NCI-H1092 (cell line): ENCODE data around the gene SLC25A29.
"Not testable (repeated sequence)": the region's sequence is repeated elsewhere in the genome, so short reads cannot be mapped to it uniquely, and the experiment has no call there.

Source experiments
- DNase-seq: peaks from one replicate; lab custom pipeline; 2025; lab: John Stamatoyannopoulos, UW

SLC25A29 gene

GRCh38 chr14:100306101-100306997, at the start of gene SLC25A29:
SLC25A29 (minus strand) TSS chr14:100306444; CDS start chr14:100306232, 212 bp downstream.
- DNase-seq = peak; percentile 83

GRCh38 chr14:100350986-100351385, 44.7 kb upstream of the SLC25A29 start:
- DNase-seq = no peak

GRCh38 chr14:100350276-100350926, 44.2 kb upstream of the SLC25A29 start:
- no peak for DNase-seq

GRCh38 chr14:100348784-100349685, 42.8 kb upstream of the SLC25A29 start:
- DNase-seq = no peak

- DNase-seq = no peak
These were observed 42.0 kb upstream of the SLC25A29 start for GRCh38 chr14:100348253-100348729.

- DNase-seq = no peak
These were observed 40.3 kb upstream of the SLC25A29 start for GRCh38 chr14:100346306-100347091.

GRCh38 chr14:100345711-100346110, 39.5 kb upstream of the SLC25A29 start:
- DNase-seq = no peak

- DNase-seq = not testable (repeated sequence)
These were observed 38.4 kb upstream of the SLC25A29 start for GRCh38 chr14:100344657-100345056.

- not testable (repeated sequence) for DNase-seq
These were observed 36.6 kb upstream of the SLC25A29 start for GRCh38 chr14:100342826-100343225.

- DNase-seq = no peak
These were observed 36.0 kb upstream of the SLC25A29 start for GRCh38 chr14:100342195-100342594.

- no peak for DNase-seq
These were observed 35.2 kb upstream of the SLC25A29 start for GRCh38 chr14:100341301-100342031.

- no peak for DNase-seq
These were observed 34.2 kb upstream of the SLC25A29 start for GRCh38 chr14:100340423-100340813.

- no peak for DNase-seq
These were observed 33.6 kb upstream of the SLC25A29 start for GRCh38 chr14:100339766-100340422.

- DNase-seq = no peak
These were observed 30.6 kb upstream of the SLC25A29 start for GRCh38 chr14:100336618-100337530.

GRCh38 chr14:100334904-100335303, 28.7 kb upstream of the SLC25A29 start:
- DNase-seq = no peak

GRCh38 chr14:100333827-100334226, 27.6 kb upstream of the SLC25A29 start:
- DNase-seq = no peak

- DNase-seq = no peak
These were observed 27.1 kb upstream of the SLC25A29 start for GRCh38 chr14:100333311-100333710.

GRCh38 chr14:100332797-100333196, 26.6 kb upstream of the SLC25A29 start:
- DNase-seq = no peak
